SK-N-MC (cell line): ENCODE measurements around the gene TTC28.

ENCODE experiments used
- DNase-seq: peaks from one replicate; pipeline ENCODE4 v3.0.0-alpha.2; 2011; ENCODE audit warnings: low read depth, low spot score
- H3K27ac ChIP-seq: fragments of 200-600 bp; sonication (generic); 2 replicates; pipeline ENCODE4 v1.5.1; 2016; ENCODE audit warnings: mixed run types
- H3K36me3 ChIP-seq: fragments of 200-600 bp; sonication (generic); 2 replicates; pipeline ENCODE4 v1.6.1; 2017; ENCODE audit warnings: antibody characterized with exemption, low read length, mixed read lengths; ENCODE audit not compliant: insufficient read depth
- H3K4me3 ChIP-seq: fragments of 200-600 bp; sonication (generic); 2 replicates; pipeline ENCODE4 v1.5.1; 2016
- H3K9ac ChIP-seq: fragments of 200-600 bp; sonication (generic); 2 replicates; pipeline ENCODE4 v1.8.0; 2017; ENCODE audit warnings: mixed run types, mixed read lengths; ENCODE audit not compliant: insufficient read length
- H3K9me3 ChIP-seq: fragments of 200-600 bp; sonication (generic); 2 replicates; pipeline ENCODE4 v1.6.1; 2017; ENCODE audit warnings: low read depth, mild to moderate bottlenecking, antibody characterized with exemption, low read length, moderate library complexity, mixed read lengths
- EZH2 ChIP-seq: fragments of 200-600 bp; sonication (generic); IDR thresholded peaks from one replicate; pipeline ENCODE4 v1.6.1; 2017; ENCODE audit warnings: antibody characterized with exemption
- FOXP2 ChIP-seq: optimal IDR thresholded peaks from 2 replicates; pipeline ENCODE3; 2011; ENCODE audit warnings: mild to moderate bottlenecking, moderate library complexity; ENCODE audit not compliant: insufficient read depth; ENCODE audit errors: extremely low read length, control extremely low read depth
- POLR2AphosphoS5 ChIP-seq: IDR thresholded peaks from 2 replicates; pipeline ENCODE4 v1.6.1; 2012; ENCODE audit warnings: mild to moderate bottlenecking, low read depth, low read length, borderline replicate concordance

The TTC28 gene

DNA sequence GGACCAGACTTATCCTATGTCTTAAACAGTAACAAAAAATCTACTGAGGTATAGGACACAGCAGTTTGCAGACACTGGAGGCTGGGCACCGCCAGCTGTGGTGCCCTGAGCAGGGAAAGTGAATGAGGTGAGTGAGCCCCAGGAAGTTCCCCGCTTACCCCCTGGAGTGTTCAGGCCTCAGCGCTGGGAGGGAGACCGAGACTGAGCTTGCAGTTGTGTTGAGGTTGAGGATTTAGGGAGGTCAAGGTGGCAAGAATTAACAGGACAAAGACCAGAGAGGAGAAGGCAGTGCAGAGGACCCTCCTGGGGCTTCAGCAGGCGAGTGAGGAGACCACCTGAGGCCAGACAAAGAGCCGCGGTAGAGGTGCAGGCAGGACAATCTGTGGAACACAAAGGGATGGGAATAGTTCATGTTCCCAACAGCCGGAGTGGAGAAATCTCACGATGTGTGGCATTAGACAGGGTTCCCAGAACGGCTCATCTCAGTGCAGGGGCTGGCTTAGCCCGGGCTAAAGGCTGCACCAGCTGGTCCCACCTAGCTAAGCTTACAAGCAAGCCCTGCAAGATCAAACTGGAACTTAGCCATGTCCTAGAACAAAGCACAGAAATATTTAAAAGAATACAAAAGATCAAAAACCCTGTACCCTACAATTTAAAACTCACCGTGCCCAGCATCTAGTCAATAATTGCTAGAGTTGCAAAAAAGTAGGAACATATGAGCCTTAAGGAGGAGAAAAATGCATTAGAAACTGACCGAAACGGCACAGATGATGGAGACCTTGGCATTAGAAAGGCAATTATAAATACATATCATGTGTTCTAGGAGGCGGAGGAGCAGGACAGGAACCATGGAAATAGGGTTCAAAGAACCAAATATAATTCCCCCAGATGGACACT, 713.2 kb downstream of the TTC28 start:
- no peaks in the 10 kb centered on the region for H3K9me3 ChIP-seq
- TF ChIP-seq FOXP2 (no peak), EZH2 (no peak), POLR2AphosphoS5 (no peak)
- no peak overlapping the region for H3K27ac ChIP-seq
- no peak for DNase-seq
- no peaks in the 10 kb centered on the region for H3K36me3 ChIP-seq
- H3K4me3 ChIP-seq: no peak overlapping the region
- H3K9ac ChIP-seq: no peak overlapping the region

DNA sequence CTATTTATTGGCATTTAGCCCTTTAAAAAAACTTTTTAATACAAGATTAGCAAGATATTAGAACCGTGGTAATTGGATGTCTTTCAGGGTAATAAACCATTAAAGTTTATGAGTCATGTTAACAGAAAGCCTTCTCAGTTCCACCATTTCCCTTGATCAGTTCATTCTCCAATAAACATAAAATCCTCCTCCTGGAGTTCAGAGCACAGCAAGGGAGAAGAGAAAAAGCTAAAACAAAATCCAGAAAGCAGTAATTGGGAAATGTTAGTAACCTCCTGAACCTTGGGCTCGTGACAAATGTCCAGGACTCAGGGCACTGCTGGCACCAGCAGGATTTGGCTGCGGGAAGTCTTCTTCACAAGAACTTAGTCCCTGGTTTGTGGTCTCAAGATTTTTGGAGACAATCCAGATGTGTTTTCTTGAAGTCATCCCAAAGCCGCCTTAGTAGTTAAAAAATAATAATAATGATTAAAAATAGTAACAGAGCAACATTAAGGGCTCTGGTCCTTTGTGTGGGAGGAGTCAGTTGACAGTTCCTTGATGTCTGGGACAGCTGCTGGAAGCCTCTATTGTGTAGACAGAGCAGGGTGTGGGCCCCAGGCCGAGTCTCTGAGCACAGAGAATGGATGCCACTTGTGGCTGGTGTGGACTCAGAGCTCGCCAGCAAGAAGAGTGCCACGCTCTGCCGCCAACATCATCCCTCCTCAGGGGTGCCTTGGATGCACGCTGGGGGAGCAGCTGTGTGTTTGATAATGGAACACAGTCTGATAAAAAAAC, 717.2 kb downstream of the TTC28 start:
- H3K36me3 ChIP-seq: 0 out of 2 replicates have a peak, but pooled peaks cover 3% of the 10 kb centered on the region
- peak overlapping the region; percentile 50 for H3K4me3 ChIP-seq
- peaks cover under 1% of the 10 kb centered on the region; the same call in 1 of the 2 replicates for H3K9me3 ChIP-seq
- DNase-seq: no peak
- peak overlapping the region; percentile 46 for H3K9ac ChIP-seq
- peak overlapping the region; percentile 89 for H3K27ac ChIP-seq
- TF ChIP-seq POLR2AphosphoS5 (no peak), FOXP2 (no peak), EZH2 (no peak)

DNA sequence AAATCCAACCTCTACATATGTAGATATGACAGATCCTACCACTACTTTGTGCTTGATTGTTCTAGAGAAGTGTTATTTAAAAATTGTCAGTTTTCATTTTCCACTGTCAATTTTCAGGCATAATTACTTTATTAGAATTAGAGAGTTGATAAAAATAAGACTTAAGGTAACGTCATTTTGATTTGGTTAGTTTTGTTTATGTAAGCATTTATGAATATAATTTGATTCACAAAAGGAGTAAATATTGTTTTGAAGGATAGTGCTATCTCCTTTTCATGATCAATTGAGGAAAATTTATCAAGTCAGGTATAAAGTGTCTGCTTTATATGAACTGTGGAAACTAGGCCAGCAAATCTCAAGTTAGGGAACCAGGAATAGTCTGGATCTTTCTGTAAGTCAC, 718.0 kb downstream of the TTC28 start:
- H3K36me3 ChIP-seq: 0 out of 2 replicates have a peak, but pooled peaks cover 3% of the 10 kb centered on the region
- H3K9ac ChIP-seq: peak overlapping the region; percentile 25
- H3K9me3 ChIP-seq: peaks cover 4% of the 10 kb centered on the region; the same call in 1 of the 2 replicates
- H3K27ac ChIP-seq: peak overlapping the region; percentile 89
- H3K4me3 ChIP-seq: peak overlapping the region; percentile 50
- DNase-seq: no peak
- no peak for TF ChIP-seq EZH2
- no peak for TF ChIP-seq POLR2AphosphoS5
- TF ChIP-seq FOXP2: no peak

DNA sequence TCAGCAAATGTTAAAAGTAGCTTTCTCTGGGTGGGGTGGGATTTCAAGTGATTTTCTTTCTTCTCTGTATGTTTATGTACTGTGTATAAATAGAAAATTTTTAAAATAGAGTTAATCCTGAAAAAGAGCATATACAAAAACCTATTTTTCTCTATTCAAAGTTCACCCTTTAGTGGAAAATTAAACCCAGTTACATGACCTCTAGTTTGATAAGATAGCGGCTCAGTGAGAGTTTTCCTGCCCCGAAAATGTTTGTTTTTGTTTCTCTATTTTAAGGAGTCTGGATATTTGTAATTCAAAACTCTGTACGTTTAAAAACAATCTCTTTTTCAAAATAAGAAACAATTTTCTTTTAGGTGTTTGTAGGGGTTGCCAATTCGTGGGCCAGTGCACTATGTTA, 718.5 kb downstream of the TTC28 start:
- Histone ChIP-seq H3K9ac (no peak overlapping the region), H3K9me3 (peaks cover 4% of the 10 kb centered on the region; the same call in 1 of the 2 replicates), H3K36me3 (0 out of 2 replicates have a peak, but pooled peaks cover 3% of the 10 kb centered on the region), H3K4me3 (no peak overlapping the region), H3K27ac (peak overlapping the region; percentile 89; the same call in 1 of the 2 replicates)
- TF ChIP-seq POLR2AphosphoS5 (no peak), FOXP2 (no peak)
- no peak for DNase-seq

DNA sequence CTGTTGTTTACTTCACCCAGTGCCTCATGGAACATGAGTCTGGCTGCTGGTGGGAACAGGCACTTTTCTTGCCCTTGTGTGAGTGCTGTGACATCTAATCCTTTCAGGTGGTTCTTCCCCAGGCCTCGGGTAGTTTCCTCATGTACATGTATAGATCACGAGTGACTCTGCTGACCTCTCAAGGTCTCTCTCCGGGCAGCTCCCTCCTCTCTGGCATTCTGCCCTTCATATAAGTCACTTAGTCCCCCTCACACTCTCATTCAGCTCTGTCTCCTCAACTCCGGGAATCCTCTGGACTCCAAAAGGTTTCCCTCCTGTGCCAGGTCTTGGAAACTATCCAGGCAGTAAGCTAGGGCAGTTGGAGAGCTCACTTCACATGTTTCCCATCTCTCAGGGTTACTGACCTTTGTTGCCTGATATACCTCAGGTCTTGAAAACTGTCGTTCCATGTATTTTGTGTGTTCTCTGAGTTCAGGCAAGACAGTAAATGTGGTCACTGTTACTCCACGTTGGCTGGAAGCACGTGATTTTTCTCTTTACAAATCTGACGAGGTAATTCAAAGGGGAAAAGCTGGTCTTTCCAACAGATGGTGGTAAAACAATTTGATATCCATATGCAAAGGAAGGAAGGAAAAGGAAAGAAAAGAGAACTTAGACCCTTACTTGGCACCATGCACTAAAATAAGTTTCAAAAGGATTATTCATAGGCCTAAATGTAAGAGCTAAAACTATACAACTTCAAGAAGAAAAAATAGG, 720.1 kb downstream of the TTC28 start:
- Histone ChIP-seq H3K9me3 (peaks cover 4% of the 10 kb centered on the region; the same call in 1 of the 2 replicates), H3K27ac (no peak overlapping the region), H3K9ac (no peak overlapping the region), H3K36me3 (0 out of 2 replicates have a peak, but pooled peaks cover 3% of the 10 kb centered on the region), H3K4me3 (no peak overlapping the region)
- no peak for DNase-seq
- no peak for TF ChIP-seq FOXP2
- no peak for TF ChIP-seq EZH2
- no peak for TF ChIP-seq POLR2AphosphoS5

DNA sequence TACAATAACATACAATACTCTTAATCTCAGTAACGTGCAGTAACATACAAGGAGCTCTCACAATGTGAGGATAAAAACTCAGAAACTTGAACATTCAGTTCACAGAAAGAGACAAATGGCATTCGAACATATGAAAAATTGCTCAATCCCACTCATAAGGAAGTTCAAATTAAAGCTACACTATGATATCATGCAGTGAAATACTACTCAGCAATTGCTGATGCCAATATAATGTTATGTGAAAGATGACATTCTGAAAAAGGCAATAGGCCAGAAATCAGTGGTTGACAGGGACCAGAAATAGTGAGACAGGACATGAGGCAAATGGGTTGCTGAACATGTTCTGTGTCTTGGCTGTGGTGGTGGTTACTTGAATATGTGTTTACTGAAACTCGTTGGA, 726.9 kb downstream of the TTC28 start:
- Histone ChIP-seq H3K36me3 (0 out of 2 replicates have a peak, but pooled peaks cover 3% of the 10 kb centered on the region), H3K27ac (peak overlapping the region; percentile 17; the same call in 1 of the 2 replicates), H3K9ac (no peak overlapping the region), H3K9me3 (peaks cover 4% of the 10 kb centered on the region; the same call in 1 of the 2 replicates), H3K4me3 (no peak overlapping the region)
- no peak for TF ChIP-seq POLR2AphosphoS5
- TF ChIP-seq EZH2: no peak
- TF ChIP-seq FOXP2: no peak
- DNase-seq: no peak

DNA sequence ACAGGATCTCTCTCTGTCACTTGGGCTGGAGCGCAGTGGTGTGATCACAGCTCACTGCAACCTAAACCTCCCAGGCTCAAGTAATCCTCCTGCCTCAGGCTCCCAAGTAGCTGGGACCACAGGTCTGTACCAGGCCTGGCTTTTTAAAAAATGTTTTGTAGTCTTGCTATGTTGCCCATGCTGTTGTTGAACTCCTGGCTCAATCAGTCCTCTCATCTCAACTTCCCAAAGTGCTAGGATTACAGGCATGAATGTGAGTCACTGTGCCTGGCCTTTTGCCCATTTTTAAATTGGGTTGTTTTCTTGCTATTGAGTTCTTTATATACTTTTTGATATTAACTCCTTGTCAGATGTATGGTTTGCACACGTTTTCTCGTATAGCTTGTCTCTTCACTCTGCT, 727.5 kb downstream of the TTC28 start:
- Histone ChIP-seq H3K9ac (no peak overlapping the region), H3K4me3 (no peak overlapping the region), H3K27ac (peak overlapping the region; percentile 17; the same call in 1 of the 2 replicates), H3K36me3 (no peaks in the 10 kb centered on the region), H3K9me3 (no peaks in the 10 kb centered on the region)
- TF ChIP-seq POLR2AphosphoS5 (no peak), EZH2 (no peak)
- no peak for DNase-seq
